OCI-LY3 (cell line): ENCODE results near the gene RBM25.

Experiments used
- CTCF ChIP-seq: fragments of 200-600, 300-600 bp; sonication (generic); IDR thresholded peaks from 2 replicates; pipeline ENCODE4 v1.5.1; 2014; ENCODE audit warnings: antibody characterized with exemption, low read length, low read depth
- EZH2phosphoT487 ChIP-seq: fragments of 200-600 bp; shearing (Covaris generic); IDR thresholded peaks from 2 replicates; pipeline ENCODE4 v1.6.1; 2018; ENCODE audit warnings: antibody characterized with exemption, mixed run types, low read depth

GRCh38 chr14:73143003-73143402 is 84.7 kb downstream of the RBM25 start:
- TF ChIP-seq CTCF: no peak
- TF ChIP-seq EZH2phosphoT487: no peak
